ENCODE data around the gene LAMA5. TPM values are rescaled to one million over a fixed set of nuclear protein-coding genes. Genes with fewer than 3 reads are reported as not detected.

Gene LAMA5
- total RNA-seq, 4 donors from 2014 or later = 93.9 to 179 (median 117) TPM

DNA sequence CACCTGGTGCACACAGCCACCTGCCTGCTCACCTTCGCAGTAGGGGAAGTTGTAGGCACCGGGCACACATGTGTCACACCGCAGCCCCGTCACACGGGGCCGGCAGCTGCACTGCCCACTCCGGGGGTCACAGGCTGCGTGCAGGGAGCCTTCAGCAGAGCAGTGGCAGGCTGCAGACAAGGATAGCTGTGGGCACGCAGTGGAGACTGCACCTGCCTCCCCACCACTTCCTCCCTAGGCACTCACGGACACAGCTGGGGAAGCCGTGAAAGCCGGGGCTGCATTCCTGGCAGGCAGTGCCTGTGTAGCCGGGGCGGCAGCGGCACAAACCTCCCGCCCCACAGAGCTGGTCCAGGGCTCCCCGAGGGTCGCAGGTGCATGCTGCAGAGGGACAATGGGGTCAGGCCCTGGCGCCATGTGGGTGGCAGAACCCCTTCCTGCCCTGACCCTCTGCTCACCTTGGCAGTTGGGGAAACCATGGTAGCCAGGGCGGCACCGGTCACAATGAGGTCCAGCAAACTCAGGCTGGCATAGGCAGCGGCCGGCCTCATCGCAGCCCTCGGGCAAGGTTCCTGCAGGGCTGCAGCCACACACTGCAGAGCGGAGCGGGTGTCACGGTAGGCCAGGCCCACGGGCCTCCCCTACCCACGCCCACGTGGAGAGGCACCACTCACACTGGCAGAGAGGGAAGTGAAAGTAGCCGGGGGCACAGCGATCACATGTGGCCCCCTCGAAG, 29.4 kb downstream of the LAMA5 start:
- Histone ChIP-seq H3K9me3 (no peaks in the 10 kb centered on the region), H3K27me3 (no peaks in the 10 kb centered on the region), H3K4me1 (no peaks in the 10 kb centered on the region), H3K36me3 (peaks cover 48 to 53% of the 10 kb centered on the region in 2 donors), H3K27ac (no peak overlapping the region), H3K4me3 (replicated peaks in 1 of 3) (no peak overlapping the region)
- intact Hi-C loops (cut with DNase I) = no loop called here
- DNase-seq = no peak
- 90 to 98% methylated on average over 10 to 19 of the region's 34 CpGs for WGBS, 2 donors
- TF ChIP-seq, protein P1, sequence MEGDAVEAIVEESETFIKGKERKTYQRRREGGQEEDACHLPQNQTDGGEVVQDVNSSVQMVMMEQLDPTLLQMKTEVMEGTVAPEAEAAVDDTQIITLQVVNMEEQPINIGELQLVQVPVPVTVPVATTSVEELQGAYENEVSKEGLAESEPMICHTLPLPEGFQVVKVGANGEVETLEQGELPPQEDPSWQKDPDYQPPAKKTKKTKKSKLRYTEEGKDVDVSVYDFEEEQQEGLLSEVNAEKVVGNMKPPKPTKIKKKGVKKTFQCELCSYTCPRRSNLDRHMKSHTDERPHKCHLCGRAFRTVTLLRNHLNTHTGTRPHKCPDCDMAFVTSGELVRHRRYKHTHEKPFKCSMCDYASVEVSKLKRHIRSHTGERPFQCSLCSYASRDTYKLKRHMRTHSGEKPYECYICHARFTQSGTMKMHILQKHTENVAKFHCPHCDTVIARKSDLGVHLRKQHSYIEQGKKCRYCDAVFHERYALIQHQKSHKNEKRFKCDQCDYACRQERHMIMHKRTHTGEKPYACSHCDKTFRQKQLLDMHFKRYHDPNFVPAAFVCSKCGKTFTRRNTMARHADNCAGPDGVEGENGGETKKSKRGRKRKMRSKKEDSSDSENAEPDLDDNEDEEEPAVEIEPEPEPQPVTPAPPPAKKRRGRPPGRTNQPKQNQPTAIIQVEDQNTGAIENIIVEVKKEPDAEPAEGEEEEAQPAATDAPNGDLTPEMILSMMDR (IDR thresholded peaks at IDR 0.05) = no peak

DNA sequence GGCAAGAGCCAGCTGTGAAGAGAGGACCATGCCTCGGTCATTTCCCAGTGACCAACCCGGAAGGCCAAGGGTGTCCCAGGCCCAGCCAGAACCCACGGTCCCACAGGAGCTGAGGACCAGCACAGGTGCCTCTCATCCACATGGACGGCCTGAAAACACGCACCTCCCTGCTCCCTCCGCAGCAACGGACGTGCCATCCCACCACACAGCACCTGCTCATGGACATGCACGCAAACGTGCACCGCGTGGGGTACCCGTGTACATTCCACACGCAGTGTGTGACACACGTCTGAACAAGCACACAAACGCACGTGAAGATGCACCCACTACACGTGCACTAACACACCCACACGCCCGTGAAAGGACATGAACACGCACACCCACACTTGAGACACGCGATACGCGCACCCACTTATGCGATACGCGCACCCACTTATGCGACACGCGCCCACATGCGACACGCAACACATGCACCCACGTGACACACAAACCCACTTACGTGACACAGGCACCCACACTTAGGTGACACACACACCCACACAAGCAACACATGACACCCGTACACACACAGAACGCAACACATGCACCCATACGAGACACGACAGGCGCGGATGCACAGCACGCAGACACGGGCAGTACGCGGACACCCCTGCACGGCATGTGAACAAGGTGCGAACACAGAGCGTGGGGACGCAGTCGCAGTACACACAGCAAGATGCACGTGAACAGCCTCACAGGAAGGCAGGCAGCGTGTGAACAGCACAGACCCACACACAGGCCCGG, 30.1 kb downstream of the LAMA5 start:
- peaks cover 55 to 60% of the 10 kb centered on the region in 2 donors for H3K36me3 ChIP-seq
- DNase-seq = no peak
- no peak overlapping the region for H3K27ac ChIP-seq
- intact Hi-C loops (cut with DNase I) = no loop called here
- H3K4me3 ChIP-seq (replicated peaks in 1 of 3) = no peak overlapping the region
- no peaks in the 10 kb centered on the region for H3K27me3 ChIP-seq
- 94 to 96% methylated on average over 53 of the region's 53 CpGs for WGBS, 2 donors
- no peaks in the 10 kb centered on the region for H3K9me3 ChIP-seq
- no peak for TF ChIP-seq POLR2A (IDR thresholded peaks at IDR 0.05)
- TF ChIP-seq, protein P1 (IDR thresholded peaks at IDR 0.05) = no peak
- no peaks in the 10 kb centered on the region for H3K4me1 ChIP-seq

DNA sequence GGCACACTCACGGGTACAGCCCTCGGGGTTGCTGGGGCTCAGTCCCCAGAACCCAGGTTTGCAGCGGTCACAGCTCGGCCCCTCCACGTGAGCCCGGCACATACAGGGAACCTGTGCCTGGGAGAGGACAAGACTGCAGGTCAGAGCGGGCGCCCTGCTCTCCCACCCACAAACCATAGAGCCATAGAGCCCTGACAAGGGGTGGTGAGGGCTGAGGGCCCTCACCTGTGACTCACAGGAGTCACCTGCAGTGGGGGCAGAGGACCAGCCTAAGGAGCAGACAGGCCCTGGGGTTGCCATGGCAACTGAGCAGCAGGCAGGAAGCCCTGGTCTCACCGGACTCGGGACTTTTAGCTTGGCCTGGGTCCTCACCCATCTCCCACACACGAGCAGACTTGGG, 30.8 kb downstream of the LAMA5 start:
- TF ChIP-seq, protein P1 (IDR thresholded peaks at IDR 0.05) = no peak
- no peak for TF ChIP-seq POLR2A (IDR thresholded peaks at IDR 0.05)
- no peak for DNase-seq
- Histone ChIP-seq H3K4me1 (no peaks in the 10 kb centered on the region), H3K27ac (no peak overlapping the region), H3K36me3 (peaks cover 60 to 67% of the 10 kb centered on the region in 2 donors), H3K27me3 (no peaks in the 10 kb centered on the region), H3K9me3 (no peaks in the 10 kb centered on the region), H3K4me3 (replicated peaks in 1 of 3) (no peak overlapping the region)
- intact Hi-C loops (cut with DNase I) = no loop called here
- 75 to 95% methylated on average over 3 to 8 of the region's 11 CpGs for WGBS, 2 donors

DNA sequence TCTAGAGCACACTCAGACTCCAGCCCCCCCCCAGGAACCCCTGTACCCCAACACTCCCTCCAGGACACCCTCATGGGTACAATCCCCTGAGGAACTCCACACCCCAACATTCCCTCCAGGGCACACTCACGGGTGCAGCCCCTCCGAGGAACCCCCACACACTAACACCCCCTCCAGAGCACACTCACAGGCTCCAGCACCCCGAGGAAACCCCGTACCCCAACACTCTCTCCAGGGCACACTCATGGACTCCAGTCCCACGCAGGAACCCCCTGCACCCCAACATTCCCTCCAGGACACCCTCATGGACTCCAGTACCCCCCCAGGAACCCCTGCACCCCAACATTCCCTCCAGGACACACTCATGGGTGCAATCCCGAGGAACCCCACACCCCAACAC, 31.6 kb downstream of the LAMA5 start:
- no peak overlapping the region for H3K27ac ChIP-seq
- no peaks in the 10 kb centered on the region for H3K4me1 ChIP-seq
- H3K27me3 ChIP-seq = no peaks in the 10 kb centered on the region
- H3K9me3 ChIP-seq = no peaks in the 10 kb centered on the region
- intact Hi-C loops (cut with DNase I) = no loop called here
- no peak overlapping the region for H3K4me3 ChIP-seq (replicated peaks in 1 of 3)
- no peak for DNase-seq
- TF ChIP-seq POLR2A (IDR thresholded peaks at IDR 0.05) = no peak
- TF ChIP-seq, protein P1 (IDR thresholded peaks at IDR 0.05) = no peak
- WGBS, 2 donors = 94 to 97% methylated on average over 6 of the region's 6 CpGs
- peaks cover 64 to 71% of the 10 kb centered on the region in 2 donors for H3K36me3 ChIP-seq

DNA sequence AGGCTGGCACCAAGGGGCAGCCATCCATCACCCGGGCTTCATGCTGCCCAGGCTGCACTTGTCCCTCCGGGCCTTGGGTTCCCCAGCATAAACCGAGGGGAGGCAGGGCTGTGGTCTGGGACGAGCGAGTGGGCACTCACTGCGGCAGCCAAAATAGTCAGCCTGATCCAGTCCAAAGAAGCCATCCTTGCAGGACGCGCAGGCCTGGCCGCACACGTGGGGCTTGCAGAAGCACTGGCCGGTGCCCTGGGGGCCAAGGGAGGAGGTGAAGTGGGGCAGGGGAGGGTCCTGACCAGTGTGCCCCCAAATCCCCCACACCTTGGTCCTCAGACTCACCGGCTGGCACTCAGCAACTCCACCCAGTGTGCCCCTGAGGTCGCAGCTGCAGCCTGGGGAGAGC, 32.2 kb downstream of the LAMA5 start:
- TF ChIP-seq, protein P1 (IDR thresholded peaks at IDR 0.05) = no peak
- TF ChIP-seq POLR2A (IDR thresholded peaks at IDR 0.05) = no peak
- no peak overlapping the region for H3K27ac ChIP-seq
- H3K9me3 ChIP-seq = no peaks in the 10 kb centered on the region
- H3K4me1 ChIP-seq = no peaks in the 10 kb centered on the region
- intact Hi-C loops (cut with DNase I) = no loop called here
- H3K36me3 ChIP-seq = peaks cover 64 to 76% of the 10 kb centered on the region in 2 donors
- WGBS, 2 donors = 88% methylated on average over 3 of the region's 13 CpGs; no CpG with 5 or more reads in 1 of the 2 donors
- H3K27me3 ChIP-seq = no peaks in the 10 kb centered on the region
- DNase-seq = no peak
- H3K4me3 ChIP-seq (replicated peaks in 1 of 3) = no peak overlapping the region

Data from thyroid gland (tissue), 4 donors.